Measurements from ENCODE around the gene PRND. TPM values are rescaled to one million over a fixed set of nuclear protein-coding genes. Genes with fewer than 3 reads are reported as not detected.
A peak's percentile ranks its signal among the peaks of the same experiment; 100 is the strongest.

PRND gene
- polyA plus RNA-seq, 1 donor (not counting 4 experiments of a cell fraction or from before 2014, with no cell fraction given), result not detected

DNA sequence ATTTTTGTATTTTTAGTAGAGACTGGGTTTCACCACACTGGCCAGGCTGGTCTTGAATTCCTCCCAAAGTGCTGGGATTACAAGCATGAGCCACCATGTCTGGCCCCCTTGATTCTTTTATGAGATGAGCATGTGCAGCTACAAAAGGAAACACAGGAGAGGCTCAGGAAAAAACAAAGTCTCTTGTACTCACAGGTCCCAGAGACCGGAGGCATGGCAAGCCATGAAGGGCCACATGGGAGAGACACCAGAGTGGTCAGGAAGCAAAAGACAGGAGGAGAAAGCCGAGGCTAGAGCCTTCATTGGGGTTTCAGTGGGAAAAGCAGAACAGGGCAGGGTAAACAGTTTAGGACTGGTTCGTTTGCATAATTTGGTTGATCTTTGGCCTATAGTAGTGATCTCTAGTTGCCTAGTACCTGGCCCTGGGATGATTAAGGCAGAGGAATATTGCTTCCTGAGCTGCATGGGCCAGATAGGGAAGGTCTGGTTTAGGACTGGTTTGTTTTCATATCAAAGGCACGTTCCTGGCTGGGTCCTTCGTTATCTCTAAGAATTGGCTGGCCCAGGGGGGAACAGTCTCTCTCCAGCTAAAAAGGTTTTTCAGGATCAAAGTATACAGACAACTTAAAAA lies 48.2 kb upstream of the PRND start:
- Histone ChIP-seq H3K9me3 (ENCODE audit: control insufficient read depth, low read depth, low read length) (no peaks in the 10 kb centered on the region), H3K4me1 (ENCODE audit: control insufficient read depth, extremely low read depth, insufficient read depth, low read length) (no peaks in the 10 kb centered on the region), H3K9ac (ENCODE audit: control insufficient read depth, extremely low read depth, insufficient read depth, low read length) (no peak overlapping the region), H3K9me1 (ENCODE audit: control insufficient read depth, extremely low read depth, insufficient read depth, low read length) (no peaks in the 10 kb centered on the region), H3K4me3 (ENCODE audit: control insufficient read depth in 2 of 3, extremely low read depth in 1 of 3, insufficient read depth in 2 of 3, low read depth in 1 of 3, low read length in 3 of 3) (no peak overlapping the region), H2AFZ (ENCODE audit: control insufficient read depth, low read length) (peak overlapping the region; percentile 27), H3K79me2 (ENCODE audit: control insufficient read depth, insufficient read depth, low read length) (no peaks in the 10 kb centered on the region), H3K4me2 (ENCODE audit: control insufficient read depth, extremely low read depth, insufficient read depth, low read depth, low read length) (no peak overlapping the region), H3K27ac (ENCODE audit: control insufficient read depth, insufficient read depth, low read length) (no peak overlapping the region), H3K36me3 (ENCODE audit: control insufficient read depth in 2 of 2, extremely low read depth in 1 of 2, insufficient read depth in 2 of 2, low read length in 2 of 2) (no peaks in the 10 kb centered on the region), H3K27me3 (ENCODE audit: control insufficient read depth, extremely low read depth, insufficient read depth, low read length) (no peaks in the 10 kb centered on the region), H4K20me1 (ENCODE audit: control insufficient read depth, extremely low read depth, insufficient read depth, low read length) (no peaks in the 10 kb centered on the region)
- no peak for TF ChIP-seq EZH2 (IDR thresholded peaks at IDR 0.05; ENCODE audit: low read length)
- no peak for TF ChIP-seq CTCF (optimal IDR thresholded peaks at IDR 0.05 in 1 of 3, IDR thresholded peaks at IDR 0.05 in 1 of 3, conservative IDR thresholded peaks at IDR 0.05 in 1 of 3; ENCODE audit: extremely low read depth in 1 of 3, insufficient read depth in 2 of 3, low read length in 3 of 3)
- FAIRE-seq, result no peak
- DNase-seq (ENCODE audit: low read depth, low spot score), result no peak
- dilution Hi-C loops (cut with MboI; ENCODE audit: extremely low pct_ligation_motif_present, low sequenced_read_pairs), result no loop called here

GRCh38 chr20:4674672-4675071 lies 47.0 kb upstream of the PRND start:
- Histone ChIP-seq H3K79me2 (ENCODE audit: control insufficient read depth, insufficient read depth, low read length) (no peaks in the 10 kb centered on the region), H3K27me3 (ENCODE audit: control insufficient read depth, extremely low read depth, insufficient read depth, low read length) (no peaks in the 10 kb centered on the region), H4K20me1 (ENCODE audit: control insufficient read depth, extremely low read depth, insufficient read depth, low read length) (no peaks in the 10 kb centered on the region), H3K9ac (ENCODE audit: control insufficient read depth, extremely low read depth, insufficient read depth, low read length) (no peak overlapping the region), H3K4me1 (ENCODE audit: control insufficient read depth, extremely low read depth, insufficient read depth, low read length) (no peaks in the 10 kb centered on the region), H3K36me3 (ENCODE audit: control insufficient read depth in 2 of 2, extremely low read depth in 1 of 2, insufficient read depth in 2 of 2, low read length in 2 of 2) (no peaks in the 10 kb centered on the region), H3K27ac (ENCODE audit: control insufficient read depth, insufficient read depth, low read length) (no peak overlapping the region), H3K4me3 (ENCODE audit: control insufficient read depth in 2 of 3, extremely low read depth in 1 of 3, insufficient read depth in 2 of 3, low read depth in 1 of 3, low read length in 3 of 3) (no peak overlapping the region), H2AFZ (ENCODE audit: control insufficient read depth, low read length) (no peak overlapping the region), H3K9me3 (ENCODE audit: control insufficient read depth, low read depth, low read length) (no peaks in the 10 kb centered on the region), H3K4me2 (ENCODE audit: control insufficient read depth, extremely low read depth, insufficient read depth, low read depth, low read length) (no peak overlapping the region), H3K9me1 (ENCODE audit: control insufficient read depth, extremely low read depth, insufficient read depth, low read length) (no peaks in the 10 kb centered on the region)
- no peak for TF ChIP-seq CTCF (optimal IDR thresholded peaks at IDR 0.05 in 1 of 3, IDR thresholded peaks at IDR 0.05 in 1 of 3, conservative IDR thresholded peaks at IDR 0.05 in 1 of 3; ENCODE audit: extremely low read depth in 1 of 3, insufficient read depth in 2 of 3, low read length in 3 of 3)
- DNase-seq (ENCODE audit: low read depth, low spot score), result no peak
- FAIRE-seq, result no peak
- dilution Hi-C loops (cut with MboI; ENCODE audit: extremely low pct_ligation_motif_present, low sequenced_read_pairs), result no loop called here
